NT2/D1 (cell line): ENCODE results near the gene VSIG1.

ENCODE experiments used
- SUZ12 ChIP-seq: IDR thresholded peaks from 2 replicates; pipeline ENCODE4 v1.6.1; 2011; ENCODE audit not compliant: insufficient read length, insufficient read depth; ENCODE audit errors: extremely low read depth
- YY1 ChIP-seq: IDR thresholded peaks from 2 replicates; pipeline ENCODE4 v1.6.1; 2011; ENCODE audit not compliant: insufficient read length, insufficient read depth
- ZNF274 ChIP-seq: IDR thresholded peaks from 2 replicates; pipeline ENCODE4 v1.6.1; 2011; ENCODE audit warnings: mild to moderate bottlenecking, low read depth, low read length

- TF ChIP-seq ZNF274 (no peak), SUZ12 (no peak), YY1 (no peak)
These were observed 73.1 kb downstream of the VSIG1 start for GRCh38 chrX:108117988-108118387.
